Stimulated activated CD4-positive, alpha-beta T cell treated with anti-CD3 and anti-CD28 coated beads, Interleukin-1b, Interleukin-23, amount 100 ng/mL, for 1 hour (primary cell): ENCODE results near the gene IRAK3.

Source experiments
- DNase-seq, 2 donors: peaks; one replicate each; pipeline ENCODE4 v3.0.0-alpha.2; 2020; ENCODE audit warnings: low read depth in 2 of 2

Gene IRAK3

GRCh38 chr12:66252771-66253170, 63.8 kb downstream of the IRAK3 start:
- no peak for DNase-seq

- no peak for DNase-seq
Observed at GRCh38 chr12:66255737-66256136, 66.7 kb downstream of the IRAK3 start.

- DNase-seq = no peak
Observed at GRCh38 chr12:66258011-66258410, 69.0 kb downstream of the IRAK3 start.

GRCh38 chr12:66262737-66263136, 73.7 kb downstream of the IRAK3 start:
- DNase-seq = no peak

GRCh38 chr12:66268562-66268961, 79.5 kb downstream of the IRAK3 start:
- no peak for DNase-seq

- DNase-seq = no peak
Observed at GRCh38 chr12:66269142-66269541, 80.1 kb downstream of the IRAK3 start.

- no peak for DNase-seq
Observed at GRCh38 chr12:66269757-66270383, 80.9 kb downstream of the IRAK3 start.

- DNase-seq = no peak
Observed at GRCh38 chr12:66270613-66271012, 81.6 kb downstream of the IRAK3 start.

GRCh38 chr12:66272650-66273049, 83.6 kb downstream of the IRAK3 start:
- DNase-seq = no peak

- no peak for DNase-seq
Observed at GRCh38 chr12:66273147-66273546, 84.1 kb downstream of the IRAK3 start.

- no peak for DNase-seq
Observed at GRCh38 chr12:66275040-66275439, 86.0 kb downstream of the IRAK3 start.

GRCh38 chr12:66279123-66279712, 90.2 kb downstream of the IRAK3 start:
- no peak for DNase-seq

GRCh38 chr12:66280561-66280960, 91.5 kb downstream of the IRAK3 start:
- DNase-seq = no peak

- DNase-seq = no peak
Observed at GRCh38 chr12:66282244-66282643, 93.2 kb downstream of the IRAK3 start.

- no peak for DNase-seq
Observed at GRCh38 chr12:66287275-66287674, 98.3 kb downstream of the IRAK3 start.

- DNase-seq = no peak
Observed at GRCh38 chr12:66288121-66288520, 99.1 kb downstream of the IRAK3 start.

- no peak for DNase-seq
Observed at GRCh38 chr12:66289485-66289884, 100.5 kb downstream of the IRAK3 start.

- DNase-seq = no peak
Observed at GRCh38 chr12:66290716-66291200, 101.7 kb downstream of the IRAK3 start.

GRCh38 chr12:66296176-66296683, 107.2 kb downstream of the IRAK3 start:
- no peak for DNase-seq

- no peak for DNase-seq
Observed at GRCh38 chr12:66297080-66297479, 108.1 kb downstream of the IRAK3 start.

- no peak for DNase-seq
Observed at GRCh38 chr12:66297923-66298322, 108.9 kb downstream of the IRAK3 start.

- DNase-seq = peak; percentile 91 to 97
Observed at GRCh38 chr12:66301944-66302826, 113.2 kb downstream of the IRAK3 start, which contains the start of gene HELB. Gene HELB, plus strand, starts transcription at chr12:66302493. Its CDS starts 111 bp downstream, at chr12:66302604.
